ENCODE measurements around the gene AGBL3.

- no peak for TF ChIP-seq EZH2 (IDR thresholded peaks at IDR 0.05)
- TF ChIP-seq, protein P1, sequence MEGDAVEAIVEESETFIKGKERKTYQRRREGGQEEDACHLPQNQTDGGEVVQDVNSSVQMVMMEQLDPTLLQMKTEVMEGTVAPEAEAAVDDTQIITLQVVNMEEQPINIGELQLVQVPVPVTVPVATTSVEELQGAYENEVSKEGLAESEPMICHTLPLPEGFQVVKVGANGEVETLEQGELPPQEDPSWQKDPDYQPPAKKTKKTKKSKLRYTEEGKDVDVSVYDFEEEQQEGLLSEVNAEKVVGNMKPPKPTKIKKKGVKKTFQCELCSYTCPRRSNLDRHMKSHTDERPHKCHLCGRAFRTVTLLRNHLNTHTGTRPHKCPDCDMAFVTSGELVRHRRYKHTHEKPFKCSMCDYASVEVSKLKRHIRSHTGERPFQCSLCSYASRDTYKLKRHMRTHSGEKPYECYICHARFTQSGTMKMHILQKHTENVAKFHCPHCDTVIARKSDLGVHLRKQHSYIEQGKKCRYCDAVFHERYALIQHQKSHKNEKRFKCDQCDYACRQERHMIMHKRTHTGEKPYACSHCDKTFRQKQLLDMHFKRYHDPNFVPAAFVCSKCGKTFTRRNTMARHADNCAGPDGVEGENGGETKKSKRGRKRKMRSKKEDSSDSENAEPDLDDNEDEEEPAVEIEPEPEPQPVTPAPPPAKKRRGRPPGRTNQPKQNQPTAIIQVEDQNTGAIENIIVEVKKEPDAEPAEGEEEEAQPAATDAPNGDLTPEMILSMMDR (IDR thresholded peaks at IDR 0.05) = no peak
Measured at GRCh38 chr7:134957005-134957404, 29.3 kb upstream of the AGBL3 start.
